Ramos (cell line): ENCODE measurements around the gene RHOT2.
"Not testable (repeated sequence)": the region's sequence is repeated elsewhere in the genome, so short reads cannot be mapped to it uniquely, and the experiment has no call there.

Source experiments
- in situ Hi-C: fragments of 300-500 bp; cut with MboI; formaldehyde crosslinking; loops from one replicate; pipeline ENCODE4 v1.14.3; 2022; ENCODE audit warnings: low sequenced_read_pairs; ENCODE audit not compliant: unreplicated experiment

RHOT2 gene

DNA sequence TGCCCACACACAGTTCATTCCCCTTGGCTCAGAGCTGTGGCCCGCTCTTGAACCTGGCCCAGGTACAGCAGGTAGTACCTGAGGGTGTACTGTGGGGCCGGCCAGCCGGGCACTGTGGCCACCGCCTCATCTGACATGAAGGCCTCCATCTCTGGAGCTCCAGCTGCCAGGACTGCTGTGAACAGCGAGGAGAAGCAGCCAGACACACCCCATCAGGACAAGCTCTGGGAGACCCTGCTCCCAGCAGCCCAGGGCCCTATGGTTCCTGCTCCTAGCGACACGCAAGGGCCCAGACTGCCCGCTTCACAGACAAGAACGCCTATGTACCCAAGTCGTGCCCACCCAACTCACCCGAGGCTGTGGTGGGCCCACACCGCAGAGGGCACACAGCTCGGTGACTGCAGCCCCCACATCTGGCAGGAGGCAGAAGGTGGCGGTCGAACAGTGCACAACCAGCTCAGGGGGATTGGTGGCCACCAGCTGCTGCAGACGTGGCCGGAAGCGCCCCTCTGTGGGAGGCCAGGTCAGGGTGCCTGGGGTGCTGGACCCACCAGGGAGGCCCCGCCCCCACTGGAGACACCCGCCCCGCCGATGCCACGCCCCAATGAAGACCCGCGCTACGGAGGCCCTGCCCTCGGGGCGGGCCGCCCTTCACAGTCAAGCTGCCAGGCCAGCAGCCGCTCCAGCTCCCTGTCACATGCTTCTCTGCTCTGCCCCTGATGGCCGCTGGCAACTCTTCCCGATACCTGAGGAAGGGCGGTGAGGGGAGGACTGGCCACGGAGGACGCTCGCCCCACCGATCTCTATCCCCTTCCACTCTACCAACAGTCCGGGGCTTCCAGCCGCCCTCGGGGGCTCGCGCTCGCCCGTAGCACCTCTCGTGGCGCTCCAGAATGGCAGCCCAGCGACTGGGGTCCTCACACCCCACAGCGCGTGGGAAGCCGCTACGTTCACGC lies 11.2 kb downstream of the RHOT2 start:
- in situ Hi-C loops = no loop called here

DNA sequence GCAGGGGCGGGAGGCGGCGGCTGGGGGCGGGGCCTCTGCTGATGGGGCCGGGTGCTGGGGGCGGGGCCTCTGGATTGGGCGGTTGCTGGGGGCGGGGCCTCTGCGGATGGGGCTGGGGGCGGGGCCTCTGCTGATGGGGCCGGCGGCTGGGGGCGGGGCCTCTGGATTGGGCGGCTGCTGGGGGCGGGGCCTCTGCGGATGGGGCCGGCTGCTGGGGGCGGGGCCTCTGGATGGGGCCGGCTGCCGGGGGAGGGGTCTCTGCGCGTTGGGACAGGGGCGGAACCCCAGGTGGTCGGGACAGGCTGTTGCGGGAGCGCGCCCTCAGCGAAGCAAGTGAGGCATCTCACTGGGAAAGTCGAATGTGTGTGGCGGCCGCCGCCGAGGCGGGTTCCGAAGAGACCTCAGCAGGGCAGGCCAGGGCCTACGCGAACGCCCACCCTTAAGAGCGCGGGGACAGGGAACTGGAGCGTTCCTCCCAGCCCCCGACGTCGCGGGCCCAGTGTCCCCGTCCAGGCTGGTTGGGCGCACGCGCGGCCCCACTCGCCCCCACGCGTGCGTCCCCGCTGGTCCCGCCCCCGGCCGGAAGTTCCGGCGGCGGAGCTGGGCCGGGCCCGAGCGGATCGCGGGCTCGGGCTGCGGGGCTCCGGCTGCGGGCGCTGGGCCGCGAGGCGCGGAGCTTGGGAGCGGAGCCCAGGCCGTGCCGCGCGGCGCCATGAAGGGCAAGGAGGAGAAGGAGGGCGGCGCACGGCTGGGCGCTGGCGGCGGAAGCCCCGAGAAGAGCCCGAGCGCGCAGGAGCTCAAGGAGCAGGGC lies 12.1 kb downstream of the RHOT2 start, which contains the start of gene STUB1:
Gene STUB1, plus strand, starts transcription at position 597 of the 811 bp plus-strand sequence. Its CDS starts 116 bp downstream, at position 713.
- in situ Hi-C loops = no loop called here

DNA sequence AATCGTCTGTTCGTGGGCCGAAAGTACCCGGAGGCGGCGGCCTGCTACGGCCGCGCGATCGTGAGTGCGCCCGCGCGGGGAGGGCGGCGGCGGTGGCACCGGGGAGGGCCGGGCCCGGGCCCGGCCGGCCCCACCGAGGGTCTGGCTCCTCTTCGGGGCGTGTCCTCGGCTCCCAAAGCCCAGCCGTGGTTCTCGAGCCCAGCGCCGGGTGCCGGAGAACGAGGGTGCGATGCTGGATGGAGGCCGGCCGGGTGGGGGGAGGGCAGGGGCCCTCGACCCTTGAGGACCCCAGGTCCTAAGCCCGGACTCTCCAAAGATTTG lies 12.7 kb downstream of the RHOT2 start:
- in situ Hi-C loops = no loop called here

DNA sequence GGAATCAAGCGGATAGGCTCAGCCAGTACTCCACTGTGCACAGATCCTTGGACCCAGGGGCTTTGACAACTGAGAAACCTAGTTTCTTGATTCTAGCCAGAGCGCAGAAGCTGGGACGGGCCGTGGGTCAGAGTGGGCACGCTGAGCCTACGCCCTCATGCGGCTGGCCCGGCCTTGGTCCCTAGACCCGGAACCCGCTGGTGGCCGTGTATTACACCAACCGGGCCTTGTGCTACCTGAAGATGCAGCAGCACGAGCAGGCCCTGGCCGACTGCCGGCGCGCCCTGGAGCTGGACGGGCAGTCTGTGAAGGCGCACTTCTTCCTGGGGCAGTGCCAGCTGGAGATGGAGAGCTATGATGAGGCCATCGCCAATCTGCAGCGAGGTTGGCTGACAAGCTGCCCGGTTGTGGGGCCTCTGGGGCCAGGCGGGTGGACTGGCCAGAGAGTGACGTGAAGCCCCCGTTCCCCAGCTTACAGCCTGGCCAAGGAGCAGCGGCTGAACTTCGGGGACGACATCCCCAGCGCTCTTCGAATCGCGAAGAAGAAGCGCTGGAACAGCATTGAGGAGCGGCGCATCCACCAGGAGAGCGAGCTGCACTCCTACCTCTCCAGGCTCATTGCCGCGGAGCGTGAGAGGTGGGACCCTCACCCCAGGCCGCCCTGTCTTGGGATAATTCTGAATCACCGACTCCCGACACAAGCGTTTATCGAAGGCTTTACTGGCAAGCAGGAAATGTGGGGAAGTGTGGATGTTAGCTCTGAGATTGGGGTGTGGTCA lies 13.2 kb downstream of the RHOT2 start:
- in situ Hi-C loops = no loop called here

DNA sequence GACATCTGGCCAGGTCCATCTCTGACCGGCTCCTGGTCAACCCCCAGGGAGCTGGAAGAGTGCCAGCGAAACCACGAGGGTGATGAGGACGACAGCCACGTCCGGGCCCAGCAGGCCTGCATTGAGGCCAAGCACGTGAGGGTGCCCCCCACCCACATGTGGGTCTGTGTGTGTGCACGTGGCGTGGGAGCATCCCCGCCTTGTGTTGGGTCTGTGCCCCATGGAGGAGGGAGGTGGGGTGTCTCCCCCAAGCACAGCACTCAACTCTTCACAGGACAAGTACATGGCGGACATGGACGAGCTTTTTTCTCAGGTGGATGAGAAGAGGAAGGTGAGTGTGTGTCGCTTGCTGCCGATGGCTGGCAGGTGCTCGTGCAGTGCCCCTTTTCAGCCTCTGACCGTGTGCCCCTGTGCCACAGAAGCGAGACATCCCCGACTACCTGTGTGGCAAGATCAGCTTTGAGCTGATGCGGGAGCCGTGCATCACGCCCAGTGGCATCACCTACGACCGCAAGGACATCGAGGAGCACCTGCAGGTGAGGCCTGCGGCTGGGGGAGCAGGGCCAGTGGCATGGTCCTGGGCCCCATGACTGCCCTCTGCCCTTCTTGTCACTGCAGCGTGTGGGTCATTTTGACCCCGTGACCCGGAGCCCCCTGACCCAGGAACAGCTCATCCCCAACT lies 14.0 kb downstream of the RHOT2 start:
- in situ Hi-C loops = no loop called here

DNA sequence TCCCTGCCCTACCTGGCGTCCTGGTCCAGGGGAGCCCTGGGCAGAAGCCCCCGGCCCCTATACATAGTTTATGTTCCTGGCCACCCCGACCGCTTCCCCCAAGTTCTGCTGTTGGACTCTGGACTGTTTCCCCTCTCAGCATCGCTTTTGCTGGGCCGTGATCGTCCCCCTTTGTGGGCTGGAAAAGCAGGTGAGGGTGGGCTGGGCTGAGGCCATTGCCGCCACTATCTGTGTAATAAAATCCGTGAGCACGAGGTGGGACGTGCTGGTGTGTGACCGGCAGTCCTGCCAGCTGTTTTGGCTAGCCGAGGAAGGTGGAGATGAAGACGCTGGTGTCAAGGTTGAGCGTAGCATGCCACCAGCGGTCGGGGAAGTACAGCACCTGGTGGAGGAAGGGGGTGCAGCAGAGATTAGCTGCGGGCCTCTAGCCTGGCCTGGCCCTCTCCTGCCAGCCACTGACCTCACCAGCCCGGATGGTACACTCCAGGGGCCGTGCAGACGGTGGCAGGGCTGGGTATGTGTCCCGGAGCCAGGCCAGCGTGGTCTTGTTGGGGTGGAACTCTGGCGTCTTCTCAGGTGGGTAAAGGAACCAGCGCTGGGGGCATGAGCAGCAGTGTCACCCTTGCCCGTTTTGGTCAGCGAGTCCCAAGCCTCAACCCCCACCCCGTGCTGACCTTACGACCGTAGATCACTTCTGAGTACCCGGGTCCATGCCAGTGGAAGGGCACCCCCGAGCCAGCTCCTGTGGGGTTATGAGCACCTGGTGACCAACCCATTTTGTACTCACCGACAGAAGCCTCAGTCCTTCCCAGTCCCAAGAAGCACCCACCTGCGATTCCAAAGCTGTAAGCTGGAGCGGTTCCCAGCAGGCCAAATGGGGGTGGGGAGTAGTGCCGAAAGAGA lies 14.8 kb downstream of the RHOT2 start:
- in situ Hi-C loops = no loop called here

DNA sequence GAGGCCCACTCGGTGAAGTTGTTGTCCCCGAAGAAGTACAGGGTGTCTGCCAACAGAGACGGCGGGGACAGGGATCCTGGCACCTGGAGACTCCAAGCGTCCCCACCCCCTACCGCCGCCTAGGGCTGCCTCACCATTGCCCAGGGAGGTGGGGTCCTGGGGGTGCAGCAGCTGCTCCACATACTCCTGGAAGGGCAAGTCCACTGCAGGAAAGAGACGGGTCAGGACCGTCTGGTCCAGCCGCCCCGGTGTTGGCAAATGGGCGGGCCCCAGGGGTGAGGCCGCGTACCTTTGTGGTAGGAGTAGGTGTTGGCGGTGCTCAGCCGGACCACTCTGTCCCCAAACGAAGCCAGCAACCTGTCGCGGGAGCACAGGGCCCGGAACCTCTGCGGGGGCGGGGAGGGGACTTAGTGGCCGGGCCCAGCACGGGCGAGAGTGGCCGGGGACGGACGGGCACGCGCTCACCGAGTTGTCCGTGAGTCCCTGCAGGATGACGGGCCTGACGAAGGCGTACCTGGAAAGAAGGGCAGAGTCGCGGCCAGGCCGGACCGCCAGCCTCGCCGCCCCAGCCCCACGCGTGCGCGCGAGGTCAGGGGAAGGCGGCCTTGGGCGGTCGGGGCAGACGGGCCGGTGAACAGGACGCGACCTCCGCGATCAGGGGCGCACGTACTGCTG lies 15.6 kb downstream of the RHOT2 start:
- in situ Hi-C loops = no loop called here

DNA sequence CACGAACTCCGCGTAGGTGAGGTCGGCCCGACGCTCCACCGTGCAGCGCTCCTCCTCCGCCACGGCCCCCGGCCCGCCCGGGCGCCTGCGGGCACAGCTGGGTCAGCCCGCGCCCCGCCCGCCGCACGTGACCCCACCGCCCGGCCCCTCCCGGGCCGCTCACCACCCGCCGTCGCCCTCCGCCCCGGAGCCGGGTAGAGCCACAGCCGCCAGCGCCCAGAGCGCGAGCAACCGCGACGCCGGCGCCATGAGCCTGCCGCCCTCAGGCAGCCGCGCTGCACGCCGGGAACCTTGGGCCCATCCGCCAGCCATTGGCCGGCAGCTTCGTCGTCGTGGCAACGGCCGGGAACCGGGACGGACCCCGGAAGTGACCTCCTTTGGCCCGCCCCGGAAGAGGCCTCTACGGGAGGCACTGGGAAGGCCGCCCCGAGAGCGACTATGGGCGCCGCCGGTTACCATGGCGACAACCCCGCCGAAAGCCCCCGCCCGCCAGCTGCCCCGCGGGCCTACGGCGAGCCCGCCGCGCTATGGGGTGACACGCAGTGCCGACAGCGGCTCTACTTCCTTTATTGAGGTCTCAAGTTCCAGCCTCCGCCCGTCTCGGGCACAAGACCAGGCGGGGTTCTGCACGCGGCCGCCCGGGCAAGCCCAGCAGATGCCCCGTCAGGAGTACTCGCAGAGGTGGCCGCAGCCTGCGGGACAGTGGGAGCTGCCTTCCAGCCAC lies 16.3 kb downstream of the RHOT2 start, which contains the start of gene JMJD8:
Gene JMJD8, minus strand, starts transcription at position 264 of the 724 bp plus-strand sequence. Its CDS starts 15 bp downstream, at position 249.
- in situ Hi-C loops = no loop called here

DNA sequence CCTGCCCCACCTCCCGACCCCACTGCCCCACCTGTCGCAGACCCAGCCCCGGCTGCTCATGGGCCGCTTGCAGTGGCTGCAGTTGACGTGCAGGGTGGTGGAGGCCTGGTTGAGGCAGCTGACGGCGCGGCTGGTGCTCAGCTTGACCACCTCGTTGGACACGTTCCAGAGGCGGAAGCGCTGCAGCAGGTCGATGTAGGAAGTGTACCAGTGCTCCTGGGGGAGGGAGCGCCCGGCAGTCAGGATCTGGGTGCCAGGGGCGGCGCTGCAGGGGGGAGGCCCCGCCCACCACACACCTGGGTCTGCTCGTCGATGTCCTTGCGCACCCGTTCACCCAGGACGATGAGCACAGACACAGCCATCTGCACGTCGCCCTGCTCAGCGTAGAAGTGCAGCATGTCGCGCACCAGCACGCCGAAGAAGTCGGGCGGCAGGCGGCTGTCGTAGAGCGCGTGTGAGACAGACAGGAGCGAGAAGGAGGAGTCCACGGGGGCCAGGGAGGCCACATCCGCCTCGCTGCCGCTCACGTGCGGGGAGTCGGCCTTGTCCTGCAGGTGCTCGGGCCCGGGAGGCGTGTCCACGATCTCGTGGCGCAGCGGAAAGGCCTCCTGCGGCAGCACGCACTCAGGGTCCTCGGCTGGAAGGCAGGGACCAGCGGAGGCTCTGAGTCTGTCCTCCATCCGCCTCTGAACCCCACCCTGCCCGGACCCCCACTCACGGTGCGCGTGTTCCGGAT lies 17.2 kb downstream of the RHOT2 start:
- in situ Hi-C loops = no loop called here

DNA sequence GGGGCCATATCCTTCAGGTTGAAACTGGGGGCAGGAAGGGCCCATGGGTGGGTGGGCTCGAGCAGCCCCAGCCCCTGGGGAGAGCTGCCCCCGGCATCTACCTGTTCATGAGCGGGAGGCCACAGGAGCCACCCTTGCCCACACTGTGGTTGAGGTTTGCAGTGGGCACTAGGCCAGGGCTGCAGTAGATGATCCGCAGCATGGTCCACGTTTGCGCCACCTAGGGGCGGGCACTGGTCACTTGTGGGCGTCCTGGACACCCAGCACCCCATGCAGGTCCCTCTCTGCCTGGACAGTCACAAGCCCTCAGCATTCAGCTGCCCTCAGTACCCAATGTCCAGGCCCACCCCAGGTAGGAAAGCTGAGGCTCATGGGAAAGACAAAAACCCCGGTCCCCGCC lies 18.0 kb downstream of the RHOT2 start:
- in situ Hi-C loops = no loop called here

DNA sequence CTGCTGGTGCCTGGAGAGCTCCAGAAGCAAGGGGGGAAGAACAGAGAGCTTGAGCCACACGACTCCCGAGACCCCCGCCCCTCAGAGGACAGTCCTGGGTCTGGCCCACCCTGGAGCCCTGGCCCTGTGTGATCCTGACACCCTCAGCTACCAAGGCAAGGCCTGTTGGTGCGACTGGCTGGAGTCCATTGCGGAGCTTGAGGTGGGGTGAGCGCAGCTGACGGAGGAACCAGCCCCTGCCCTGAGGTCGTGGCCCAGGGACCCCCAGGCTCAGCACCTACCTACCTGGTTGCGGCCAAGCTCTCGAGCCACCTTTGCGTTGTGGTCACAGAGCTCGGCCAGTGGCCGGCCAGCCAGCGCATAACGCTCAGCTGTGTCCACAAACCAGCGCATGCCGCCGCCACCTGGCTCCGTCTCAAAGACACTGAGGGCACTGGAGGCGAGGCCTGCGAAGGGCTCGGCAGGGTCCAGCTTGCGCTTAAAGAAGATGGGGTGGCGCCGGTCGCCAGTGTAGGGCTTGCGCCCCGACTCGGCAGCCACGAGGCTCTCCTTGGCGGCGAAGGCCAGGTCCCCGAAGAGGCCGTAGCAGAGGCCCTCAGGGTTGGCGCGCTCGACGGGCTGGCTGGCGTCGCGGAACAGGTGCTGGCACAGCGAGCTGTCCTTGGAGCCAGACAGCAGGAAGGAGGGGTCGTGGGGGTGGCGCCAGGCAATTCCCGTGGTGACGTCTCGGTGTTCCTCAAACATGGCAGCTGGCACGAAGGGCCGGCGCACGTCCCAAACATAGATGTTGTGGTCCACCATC lies 18.7 kb downstream of the RHOT2 start:
- in situ Hi-C loops = no loop called here

DNA sequence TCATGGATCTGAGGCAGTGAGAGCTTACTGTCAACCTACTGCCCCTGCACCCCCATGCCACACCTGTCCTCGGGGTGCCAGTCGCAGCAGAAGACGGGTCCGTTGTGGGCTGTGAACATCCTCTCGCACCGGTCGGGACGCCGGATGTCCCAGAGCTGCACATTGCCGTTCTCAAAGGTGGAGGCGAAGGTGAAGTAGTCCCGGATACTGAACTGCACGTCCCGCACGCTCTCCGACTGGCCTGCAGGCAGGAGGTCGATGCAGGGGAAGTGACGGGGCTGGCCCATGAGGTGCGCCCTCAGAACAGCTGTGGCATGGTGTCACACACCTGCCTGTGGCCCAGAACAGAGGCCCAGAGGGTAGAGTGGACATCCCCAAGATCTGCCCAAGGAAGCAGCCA lies 19.6 kb downstream of the RHOT2 start:
- in situ Hi-C loops = no loop called here

DNA sequence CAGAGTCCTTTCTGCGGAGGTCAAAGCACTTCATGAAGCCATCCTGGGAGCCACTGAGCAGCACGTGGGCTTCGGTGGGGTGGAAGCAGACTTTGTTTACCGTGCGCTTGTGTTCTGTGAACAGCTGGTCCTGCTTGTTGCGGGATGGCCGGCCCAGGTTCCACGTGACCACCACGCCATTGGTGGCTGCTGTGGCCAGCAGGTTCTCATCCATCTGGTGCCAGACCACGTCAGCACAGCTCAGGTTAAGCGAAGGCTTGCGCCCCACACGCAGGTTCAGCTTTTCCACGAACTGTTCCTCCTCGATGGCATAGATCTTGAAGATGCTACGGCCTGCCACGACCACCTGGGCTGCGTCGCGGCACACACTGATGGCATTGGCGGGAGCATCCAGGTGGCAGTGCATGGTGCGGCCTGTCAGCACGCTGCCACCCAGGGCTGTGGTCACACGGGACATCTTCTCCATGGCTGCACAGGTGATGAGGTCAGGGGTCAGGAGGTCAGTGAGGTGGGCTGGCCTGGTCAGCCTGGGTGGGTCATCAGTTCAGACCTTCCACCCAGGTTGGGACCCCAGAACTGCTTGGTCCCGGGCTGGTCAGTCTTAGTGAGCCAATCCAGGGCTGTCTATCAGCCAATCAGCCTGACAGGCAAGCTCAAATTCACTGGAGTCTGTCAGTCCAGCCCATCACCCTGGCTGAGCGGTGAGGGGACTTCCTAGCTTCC lies 21.4 kb downstream of the RHOT2 start:
- in situ Hi-C loops = no loop called here

DNA sequence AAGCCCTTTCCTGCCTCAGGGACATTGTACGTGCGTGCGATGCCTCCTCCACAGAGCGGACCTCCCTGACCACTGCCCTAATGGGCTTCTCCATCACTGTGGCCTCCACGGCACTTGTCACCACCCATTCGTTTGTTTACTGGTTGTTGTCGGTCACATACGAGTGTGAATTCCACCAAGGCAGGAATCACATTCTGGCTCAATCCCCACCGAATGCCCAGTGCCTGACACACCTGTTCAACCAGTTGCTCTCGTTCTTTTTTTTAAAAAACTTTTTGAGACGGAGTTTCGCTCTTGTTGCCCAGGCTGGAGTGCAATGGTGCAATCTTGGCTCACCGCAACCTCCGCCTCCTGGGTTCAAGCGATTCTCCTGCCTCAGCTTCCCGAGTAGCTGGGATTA lies 23.3 kb downstream of the RHOT2 start:
- in situ Hi-C loops = not testable (repeated sequence)

DNA sequence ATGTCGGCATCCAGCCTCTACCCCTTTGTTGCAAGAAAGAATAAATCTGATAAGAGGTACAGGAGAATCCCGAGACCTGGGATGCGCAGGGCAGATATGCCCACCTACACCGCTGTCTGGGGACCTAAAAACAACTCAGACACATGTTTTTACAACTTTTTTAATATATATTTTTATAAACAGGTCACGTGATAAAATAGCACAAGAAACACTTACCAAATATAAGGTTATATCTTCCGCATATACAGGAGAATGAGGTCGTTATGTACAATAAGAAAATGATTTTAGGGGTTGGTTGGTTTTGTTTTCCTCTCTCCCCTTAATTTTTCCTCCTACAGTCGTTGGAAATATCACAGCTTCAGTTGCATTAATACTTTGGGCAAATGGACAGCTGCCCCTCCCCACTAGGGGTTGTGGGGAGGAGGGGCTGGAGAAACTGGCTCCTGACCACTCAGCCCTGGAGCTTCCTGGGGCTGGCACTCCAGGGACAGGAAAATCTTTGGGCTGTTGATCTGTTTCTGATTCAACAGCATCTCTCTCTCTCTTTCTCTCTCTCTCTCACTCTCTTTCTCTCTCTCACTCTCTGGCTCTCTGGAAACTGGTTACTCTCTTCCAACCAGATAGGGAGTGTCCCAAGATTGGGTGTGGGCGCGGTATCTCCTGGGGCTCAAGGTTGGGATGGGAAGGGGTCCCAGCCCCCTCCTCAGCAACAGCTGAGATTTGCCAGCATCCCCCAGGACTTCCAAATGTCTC lies 24.6 kb downstream of the RHOT2 start:
- in situ Hi-C loops = no loop called here
